ENCODE results near the gene UBXN10.

- TF ChIP-seq CTCF (conservative IDR thresholded peaks at IDR 0.05; ENCODE audit: low read length): no peak
- no peak for TF ChIP-seq EZH2phosphoT487 (IDR thresholded peaks at IDR 0.05; ENCODE audit: borderline replicate concordance)
Observed at GRCh38 chr1:20158358-20159070, 27.4 kb upstream of the UBXN10 start.
